ENCODE data around the gene ALG6. TPM values are rescaled to one million over a fixed set of nuclear protein-coding genes. Genes with fewer than 3 reads are reported as not detected.
A peak's percentile ranks its signal among the peaks of the same experiment; 100 is the strongest.

The ALG6 gene
- total RNA-seq, 5 donors from 2014 or later (not counting 1 experiment from before 2014, with no cell fraction given), result 17.5 to 25.2 (median 22.2) TPM

- ChIA-PET CTCF (interaction anchor here in 1 of 2 donors (0.6 kb wide), 1 partner anchor 15 kb away, joined by 3 read pairs; no protein-coding TSS in a partner anchor), POLR2A (no interaction called here)
- DNase-seq (no peak), ATAC-seq (replicated peaks in 1 of 4) (no peak)
- H3K4me1 Mint-ChIP-seq, result peaks cover 35 to 43% (median 42%) of the 10 kb centered on the region in 3 donors
- H3K9me3 Mint-ChIP-seq, result peaks cover 0 to 10% (median 4%) of the 10 kb centered on the region in 3 donors
- peak overlapping the region; percentile 59 to 74 (median 68) for H3K4me3 Mint-ChIP-seq
- Histone ChIP-seq H3K27me3 (replicated peaks in 1 of 2; ENCODE audit: control insufficient read depth in 2 of 2, extremely low read depth in 1 of 2, insufficient read depth in 2 of 2, low read length in 1 of 2) (peaks cover 20 to 87% of the 10 kb centered on the region in 2 experiments), H3K27ac (ENCODE audit: low read length) (no peak overlapping the region), H3K4me3 (ENCODE audit: control insufficient read depth in 1 of 2, extremely low read depth in 1 of 2, low read length in 1 of 2) (no peak overlapping the region), H3K4me1 (ENCODE audit: control insufficient read depth in 1 of 2, extremely low read depth in 1 of 2, insufficient read depth in 2 of 2, low read length in 2 of 2) (peaks cover 14 to 60% of the 10 kb centered on the region in 2 experiments), H3K9me3 (no peaks in the 10 kb centered on the region), H3K36me3 (ENCODE audit: control insufficient read depth in 2 of 2, extremely low read depth in 1 of 2, insufficient read depth in 1 of 2, low read length in 1 of 2) (no peaks in the 10 kb centered on the region)
- peak overlapping the region; percentile 39 to 84 for H3K27ac Mint-ChIP-seq
- peaks cover 55 to 76% of the 10 kb centered on the region in 2 donors for H3K27me3 Mint-ChIP-seq
- peaks cover 8% of the 10 kb centered on the region for H3K36me3 Mint-ChIP-seq
- WGBS (ENCODE audit: insufficient coverage), result no CpG with 5 or more reads among the region's 7 CpGs
Measured at GRCh38 chr1:63324779-63325119, 42.7 kb upstream of the ALG6 start.

- peaks cover 22 to 87% of the 10 kb centered on the region in 2 experiments for H3K27me3 ChIP-seq (replicated peaks in 1 of 2; ENCODE audit: control insufficient read depth in 2 of 2, extremely low read depth in 1 of 2, insufficient read depth in 2 of 2, low read length in 1 of 2)
- H3K27ac ChIP-seq (ENCODE audit: low read length), result no peak overlapping the region
- ChIA-PET CTCF (no interaction called here), POLR2A (no interaction called here)
- H3K4me3 ChIP-seq (ENCODE audit: control insufficient read depth in 1 of 2, extremely low read depth in 1 of 2, low read length in 1 of 2), result no peak overlapping the region
- Mint-ChIP-seq H3K4me1 (peaks cover 33 to 43% (median 43%) of the 10 kb centered on the region in 3 donors), H3K4me3 (peak overlapping the region in 1 of 3 donors; percentile 74), H3K9me3 (peaks cover 0 to 10% (median 4%) of the 10 kb centered on the region in 3 donors), H3K36me3 (peaks cover 5% of the 10 kb centered on the region), H3K27ac (no peak overlapping the region), H3K27me3 (peaks cover 54 to 73% of the 10 kb centered on the region in 2 donors)
- H3K9me3 ChIP-seq, result no peaks in the 10 kb centered on the region
- no peaks in the 10 kb centered on the region for H3K36me3 ChIP-seq (ENCODE audit: control insufficient read depth in 2 of 2, extremely low read depth in 1 of 2, insufficient read depth in 1 of 2, low read length in 1 of 2)
- no peak for ATAC-seq (replicated peaks in 1 of 4)
- peaks cover 14 to 60% of the 10 kb centered on the region in 2 experiments for H3K4me1 ChIP-seq (ENCODE audit: control insufficient read depth in 1 of 2, extremely low read depth in 1 of 2, insufficient read depth in 2 of 2, low read length in 2 of 2)
- WGBS (ENCODE audit: insufficient coverage), result no CpG with 5 or more reads among the region's 2 CpGs
- DNase-seq, result no peak
Measured at GRCh38 chr1:63325279-63325985, 42.0 kb upstream of the ALG6 start.

DNA sequence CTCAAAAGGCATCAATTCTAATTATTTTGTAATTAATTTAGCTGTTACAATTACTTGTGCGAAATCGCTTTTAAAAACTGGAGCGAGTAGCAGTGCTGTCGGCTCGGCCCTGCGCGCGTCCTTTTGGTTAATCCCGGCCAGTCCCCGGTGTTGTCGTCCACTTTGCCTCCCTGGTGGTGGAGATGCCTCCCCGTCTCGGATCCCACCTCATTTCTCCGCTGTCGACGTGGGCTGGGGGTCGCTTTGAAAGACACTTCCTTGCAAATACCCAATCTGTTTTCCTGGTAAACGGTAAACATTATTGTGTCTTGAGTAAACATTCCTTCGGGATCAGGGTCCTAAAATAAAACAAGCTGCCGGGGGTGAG, 41.3 kb upstream of the ALG6 start:
- Histone ChIP-seq H3K4me1 (ENCODE audit: control insufficient read depth in 1 of 2, extremely low read depth in 1 of 2, insufficient read depth in 2 of 2, low read length in 2 of 2) (peaks cover 14 to 57% of the 10 kb centered on the region in 2 experiments), H3K27me3 (replicated peaks in 1 of 2; ENCODE audit: control insufficient read depth in 2 of 2, extremely low read depth in 1 of 2, insufficient read depth in 2 of 2, low read length in 1 of 2) (peaks cover 24 to 84% of the 10 kb centered on the region in 2 experiments), H3K27ac (ENCODE audit: low read length) (no peak overlapping the region), H3K4me3 (ENCODE audit: control insufficient read depth in 1 of 2, extremely low read depth in 1 of 2, low read length in 1 of 2) (no peak overlapping the region), H3K9me3 (no peaks in the 10 kb centered on the region), H3K36me3 (ENCODE audit: control insufficient read depth in 2 of 2, extremely low read depth in 1 of 2, insufficient read depth in 1 of 2, low read length in 1 of 2) (no peaks in the 10 kb centered on the region)
- WGBS (ENCODE audit: insufficient coverage), result 20% methylated on average over 11 of the region's 20 CpGs
- ATAC-seq (replicated peaks in 1 of 4), result no peak
- ChIA-PET CTCF (no interaction called here), POLR2A (no interaction called here)
- Mint-ChIP-seq H3K36me3 (peaks cover 5% of the 10 kb centered on the region), H3K9me3 (peaks cover 0 to 10% (median 4%) of the 10 kb centered on the region in 3 donors), H3K4me1 (peaks cover 33 to 46% (median 42%) of the 10 kb centered on the region in 3 donors), H3K27me3 (peaks cover 57 to 74% of the 10 kb centered on the region in 2 donors), H3K4me3 (no peak overlapping the region), H3K27ac (peak overlapping the region in 1 of 2 donors; percentile 52)
- DNase-seq, result no peak

- peak overlapping the region in 1 of 2 donors; percentile 52 for H3K27ac Mint-ChIP-seq
- H3K9me3 Mint-ChIP-seq, result peaks cover 0 to 8% (median 4%) of the 10 kb centered on the region in 3 donors
- peaks cover 2% of the 10 kb centered on the region for H3K36me3 Mint-ChIP-seq
- peaks cover 27 to 40% (median 35%) of the 10 kb centered on the region in 3 donors for H3K4me1 Mint-ChIP-seq
- DNase-seq (peak in 1 of 35 experiments; percentile 21), ATAC-seq (replicated peaks in 1 of 4) (no peak)
- peaks cover 54 to 71% of the 10 kb centered on the region in 2 donors for H3K27me3 Mint-ChIP-seq
- CTCF ChIA-PET, result no interaction called here
- Histone ChIP-seq H3K27me3 (replicated peaks in 1 of 2; ENCODE audit: control insufficient read depth in 2 of 2, extremely low read depth in 1 of 2, insufficient read depth in 2 of 2, low read length in 1 of 2) (peaks cover 27 to 77% of the 10 kb centered on the region in 2 experiments), H3K36me3 (ENCODE audit: control insufficient read depth in 2 of 2, extremely low read depth in 1 of 2, insufficient read depth in 1 of 2, low read length in 1 of 2) (no peaks in the 10 kb centered on the region), H3K9me3 (no peaks in the 10 kb centered on the region), H3K27ac (ENCODE audit: low read length) (no peak overlapping the region), H3K4me3 (ENCODE audit: control insufficient read depth in 1 of 2, extremely low read depth in 1 of 2, low read length in 1 of 2) (peak overlapping the region in 1 of 2 donors; percentile 17), H3K4me1 (ENCODE audit: control insufficient read depth in 1 of 2, extremely low read depth in 1 of 2, insufficient read depth in 2 of 2, low read length in 2 of 2) (peaks cover 14 to 51% of the 10 kb centered on the region in 2 experiments)
- POLR2A ChIA-PET, result no interaction called here
- peak overlapping the region in 1 of 3 donors; percentile 8 for H3K4me3 Mint-ChIP-seq
- WGBS (ENCODE audit: insufficient coverage), result 12% methylated on average over 25 of the region's 37 CpGs
Measured at GRCh38 chr1:63326473-63327380, 40.7 kb upstream of the ALG6 start.

GRCh38 chr1:63327417-63328054, 39.9 kb upstream of the ALG6 start:
- POLR2A ChIA-PET, result no interaction called here
- H3K4me1 ChIP-seq (ENCODE audit: control insufficient read depth in 1 of 2, extremely low read depth in 1 of 2, insufficient read depth in 2 of 2, low read length in 2 of 2), result peaks cover 8 to 43% of the 10 kb centered on the region in 2 experiments
- H3K4me3 ChIP-seq (ENCODE audit: control insufficient read depth in 1 of 2, extremely low read depth in 1 of 2, low read length in 1 of 2), result peak overlapping the region in 1 of 2 donors; percentile 17
- DNase-seq, result peak in 1 of 35 experiments; percentile 56
- H3K4me1 Mint-ChIP-seq, result peaks cover 25 to 37% (median 31%) of the 10 kb centered on the region in 3 donors
- H3K36me3 ChIP-seq (ENCODE audit: control insufficient read depth in 2 of 2, extremely low read depth in 1 of 2, insufficient read depth in 1 of 2, low read length in 1 of 2), result no peaks in the 10 kb centered on the region
- H3K27me3 ChIP-seq (replicated peaks in 1 of 2; ENCODE audit: control insufficient read depth in 2 of 2, extremely low read depth in 1 of 2, insufficient read depth in 2 of 2, low read length in 1 of 2), result peaks cover 27 to 69% of the 10 kb centered on the region in 2 experiments
- H3K9me3 ChIP-seq, result no peaks in the 10 kb centered on the region
- peaks cover 58 to 72% of the 10 kb centered on the region in 2 donors for H3K27me3 Mint-ChIP-seq
- peak overlapping the region in 2 of 3 donors; percentile 8 to 21 for H3K4me3 Mint-ChIP-seq
- peaks cover 0 to 7% (median 4%) of the 10 kb centered on the region in 3 donors for H3K9me3 Mint-ChIP-seq
- CTCF ChIA-PET, result no interaction called here
- no peak for ATAC-seq (replicated peaks in 1 of 4)
- no peak overlapping the region for H3K27ac ChIP-seq (ENCODE audit: low read length)
- 3% methylated on average over 11 of the region's 25 CpGs for WGBS (ENCODE audit: insufficient coverage)
- no peaks in the 10 kb centered on the region for H3K36me3 Mint-ChIP-seq
- H3K27ac Mint-ChIP-seq, result peak overlapping the region in 1 of 2 donors; percentile 60

DNA sequence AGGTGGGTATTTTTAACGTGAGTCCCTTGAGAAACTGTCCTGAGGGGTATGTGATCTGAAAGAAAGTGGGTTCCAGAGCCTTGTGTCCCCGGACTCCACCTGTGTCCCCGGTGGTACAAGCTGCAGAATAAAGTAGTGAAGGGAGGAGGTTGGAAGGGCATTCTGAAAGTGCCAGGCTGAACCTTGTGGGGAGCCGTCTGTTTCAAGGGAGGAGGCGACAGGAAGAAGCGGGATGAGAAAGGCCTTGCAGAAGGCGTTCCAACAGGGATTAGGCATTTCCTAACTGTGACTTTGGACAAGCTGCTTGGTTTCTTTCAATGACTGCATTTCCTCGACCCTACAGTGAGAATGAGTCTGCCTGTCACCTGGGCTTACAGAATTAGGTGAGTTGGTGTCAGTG, 39.3 kb upstream of the ALG6 start:
- Mint-ChIP-seq H3K27me3 (peaks cover 62 to 76% of the 10 kb centered on the region in 2 donors), H3K27ac (no peak overlapping the region), H3K4me1 (peaks cover 25 to 37% (median 31%) of the 10 kb centered on the region in 3 donors), H3K9me3 (peaks cover 0 to 7% (median 4%) of the 10 kb centered on the region in 3 donors), H3K4me3 (peak overlapping the region in 1 of 3 donors; percentile 21), H3K36me3 (no peaks in the 10 kb centered on the region)
- no peaks in the 10 kb centered on the region for H3K36me3 ChIP-seq (ENCODE audit: control insufficient read depth in 2 of 2, extremely low read depth in 1 of 2, insufficient read depth in 1 of 2, low read length in 1 of 2)
- ATAC-seq (replicated peaks in 1 of 4) (no peak), DNase-seq (no peak)
- POLR2A ChIA-PET, result no interaction called here
- H3K4me3 ChIP-seq (ENCODE audit: control insufficient read depth in 1 of 2, extremely low read depth in 1 of 2, low read length in 1 of 2), result no peak overlapping the region
- H3K27me3 ChIP-seq (replicated peaks in 1 of 2; ENCODE audit: control insufficient read depth in 2 of 2, extremely low read depth in 1 of 2, insufficient read depth in 2 of 2, low read length in 1 of 2), result peaks cover 27 to 63% of the 10 kb centered on the region in 2 experiments
- no peak overlapping the region for H3K27ac ChIP-seq (ENCODE audit: low read length)
- H3K4me1 ChIP-seq (ENCODE audit: control insufficient read depth in 1 of 2, extremely low read depth in 1 of 2, insufficient read depth in 2 of 2, low read length in 2 of 2), result peaks cover 3 to 38% of the 10 kb centered on the region in 2 experiments
- WGBS (ENCODE audit: insufficient coverage), result 69% methylated on average over 6 of the region's 8 CpGs
- CTCF ChIA-PET, result interaction anchor here in 1 of 2 donors (1.0 kb wide), 1 partner anchor 8 kb away, joined by 7 read pairs; no protein-coding TSS in a partner anchor
- H3K9me3 ChIP-seq, result no peaks in the 10 kb centered on the region
